Ishikawa (cell line): Measurements from ENCODE around the gene DPYD.

Source experiments
- CEBPB ChIP-seq: IDR thresholded peaks from 2 replicates; pipeline ENCODE4 v1.6.1; 2012
- CREB1 ChIP-seq: IDR thresholded peaks from 2 replicates; pipeline ENCODE4 v1.6.1; 2012; ENCODE audit warnings: low read depth
- EGR1 ChIP-seq: IDR thresholded peaks from 2 replicates; pipeline ENCODE4 v1.6.1; 2012
- MAX ChIP-seq: IDR thresholded peaks from 2 replicates; pipeline ENCODE4 v1.6.1; 2012
- NFIC ChIP-seq: IDR thresholded peaks from 2 replicates; pipeline ENCODE4 v1.6.1; 2012
- REST ChIP-seq: IDR thresholded peaks from 2 replicates; pipeline ENCODE4 v1.6.1; 2012; ENCODE audit warnings: low read depth, mild to moderate bottlenecking
- TAF1 ChIP-seq: IDR thresholded peaks from 2 replicates; pipeline ENCODE4 v1.6.1; 2012; ENCODE audit warnings: low read depth, mild to moderate bottlenecking
- TCF12 ChIP-seq: IDR thresholded peaks from 2 replicates; pipeline ENCODE4 v1.6.1; 2012; ENCODE audit warnings: low read depth
- YY1 ChIP-seq: IDR thresholded peaks from 2 replicates; pipeline ENCODE4 v1.6.1; 2012; ENCODE audit warnings: low read depth
- ZBTB7A ChIP-seq: IDR thresholded peaks from 2 replicates; pipeline ENCODE4 v1.6.1; 2012; ENCODE audit warnings: low read depth

- TF ChIP-seq CEBPB: no peak
- TF ChIP-seq TAF1: no peak
- TF ChIP-seq REST: no peak
- no peak for TF ChIP-seq MAX
- TF ChIP-seq TCF12: no peak
- TF ChIP-seq CREB1: no peak
- TF ChIP-seq ZBTB7A: no peak
- TF ChIP-seq YY1: no peak
- no peak for TF ChIP-seq EGR1
- no peak for TF ChIP-seq NFIC
Observed at GRCh38 chr1:97461782-97462181, 459.1 kb downstream of the DPYD start.
